ENCODE measurements around the gene FBXO38. TPM values are rescaled to one million over a fixed set of nuclear protein-coding genes. Genes with fewer than 3 reads are reported as not detected.

FBXO38 gene, protein sequence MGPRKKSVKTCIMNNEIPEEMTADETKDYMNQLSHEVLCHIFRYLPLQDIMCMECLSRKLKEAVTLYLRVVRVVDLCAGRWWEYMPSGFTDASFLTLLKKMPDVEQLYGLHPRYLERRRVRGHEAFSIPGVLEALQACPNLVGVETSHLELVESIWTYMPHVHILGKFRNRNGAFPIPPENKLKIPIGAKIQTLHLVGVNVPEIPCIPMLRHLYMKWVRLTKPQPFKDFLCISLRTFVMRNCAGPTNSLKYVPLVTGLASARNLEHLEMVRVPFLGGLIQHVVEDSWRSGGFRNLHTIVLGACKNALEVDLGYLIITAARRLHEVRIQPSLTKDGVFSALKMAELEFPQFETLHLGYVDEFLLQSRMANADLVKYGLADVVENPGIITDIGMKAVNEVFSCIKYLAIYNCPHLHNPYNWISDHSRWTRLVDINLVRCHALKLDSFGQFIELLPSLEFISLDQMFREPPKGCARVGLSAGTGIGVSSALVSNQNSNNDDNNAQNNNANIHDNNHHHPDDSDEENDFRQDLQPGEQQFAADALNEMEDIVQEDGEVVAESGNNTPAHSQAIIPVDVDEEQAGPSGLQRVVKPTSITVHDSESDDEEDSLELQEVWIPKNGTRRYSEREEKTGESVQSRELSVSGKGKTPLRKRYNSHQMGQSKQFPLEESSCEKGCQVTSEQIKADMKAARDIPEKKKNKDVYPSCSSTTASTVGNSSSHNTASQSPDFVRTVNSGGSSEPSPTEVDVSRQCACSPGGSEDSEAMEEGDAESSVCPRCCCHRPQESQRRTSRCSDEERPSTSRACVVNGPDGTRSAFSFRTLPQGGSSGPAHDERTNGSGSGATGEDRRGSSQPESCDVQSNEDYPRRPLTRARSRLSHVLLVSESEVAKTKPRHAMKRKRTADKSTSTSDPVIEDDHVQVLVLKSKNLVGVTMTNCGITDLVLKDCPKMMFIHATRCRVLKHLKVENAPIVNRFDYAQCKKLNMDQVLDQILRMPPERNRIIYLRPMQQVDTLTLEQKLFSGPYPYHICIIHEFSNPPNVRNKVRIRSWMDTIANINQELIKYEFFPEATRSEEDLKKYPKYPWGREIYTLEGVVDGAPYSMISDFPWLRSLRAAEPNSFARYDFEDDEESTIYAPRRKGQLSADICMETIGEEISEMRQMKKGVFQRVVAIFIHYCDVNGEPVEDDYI
- total RNA-seq = 48.8 TPM

DNA sequence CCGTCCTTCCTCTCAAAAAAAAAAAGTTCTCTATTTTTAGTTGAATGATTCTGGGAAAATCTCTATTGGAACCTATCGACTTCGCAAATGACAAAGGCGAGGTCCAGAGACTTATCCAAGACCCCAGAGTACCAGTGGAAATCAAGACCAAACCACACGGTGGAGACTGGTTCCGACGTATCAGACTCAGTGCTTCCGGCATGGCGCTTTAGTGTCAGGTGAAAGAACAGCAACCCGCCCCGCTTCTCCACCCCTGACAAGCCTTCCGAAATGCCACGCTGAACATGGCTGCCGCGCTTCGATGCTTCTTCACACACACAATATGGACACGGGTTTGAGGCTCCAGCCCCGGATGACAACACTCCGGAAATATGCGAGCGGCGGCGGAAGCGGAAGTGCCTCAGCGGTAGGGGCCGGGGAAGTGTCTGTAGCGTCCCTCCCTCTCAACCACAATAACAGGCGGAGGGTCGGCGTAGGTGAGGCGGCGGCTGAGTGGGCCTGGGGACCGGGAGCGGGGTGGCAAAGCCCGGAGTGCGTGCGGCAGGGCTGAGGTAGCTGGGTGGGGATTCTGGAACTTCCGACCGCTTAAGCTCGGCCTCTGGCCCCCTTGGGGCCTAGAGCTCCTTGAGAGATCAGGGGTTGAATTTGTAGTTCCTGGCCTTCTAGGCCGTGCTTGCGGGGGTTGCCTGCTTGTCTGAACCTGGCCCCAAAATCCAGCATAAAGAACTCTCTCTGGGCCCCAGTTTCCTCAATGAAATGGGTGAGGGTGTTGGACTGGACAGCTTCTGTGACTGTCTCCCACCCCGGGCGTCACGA lies at the start of gene FBXO38:
FBXO38 (plus strand) TSS at position 395 of the 816 bp plus-strand sequence. CDS start 10,819 bp downstream, outside the sequence.
- peak; percentile 98 for DNase-seq

DNA sequence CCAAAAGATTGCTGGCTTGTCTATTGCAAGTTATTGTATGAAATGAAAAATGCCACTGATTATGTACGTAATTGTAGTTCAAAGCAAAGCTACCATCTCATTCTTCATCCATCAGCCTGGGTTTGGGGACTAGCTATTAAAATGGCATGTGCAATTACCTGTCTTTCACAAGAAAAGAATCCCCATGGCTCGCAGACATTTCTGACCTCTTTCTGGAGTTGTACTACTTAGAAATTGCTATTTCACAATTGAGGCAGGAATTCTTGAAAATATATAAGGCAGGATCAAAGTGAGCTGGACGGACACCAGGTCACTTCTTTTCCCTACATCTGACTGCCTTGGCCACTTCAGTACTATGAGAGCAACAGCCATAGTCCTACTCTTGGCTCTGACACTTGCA lies 48.5 kb upstream of the FBXO38 start, which contains the start of gene SPINK9:
SPINK9 (plus strand) TSS at position 301 of the 400 bp plus-strand sequence; CDS start at position 356, 55 bp downstream.
- no peak for DNase-seq

DNA sequence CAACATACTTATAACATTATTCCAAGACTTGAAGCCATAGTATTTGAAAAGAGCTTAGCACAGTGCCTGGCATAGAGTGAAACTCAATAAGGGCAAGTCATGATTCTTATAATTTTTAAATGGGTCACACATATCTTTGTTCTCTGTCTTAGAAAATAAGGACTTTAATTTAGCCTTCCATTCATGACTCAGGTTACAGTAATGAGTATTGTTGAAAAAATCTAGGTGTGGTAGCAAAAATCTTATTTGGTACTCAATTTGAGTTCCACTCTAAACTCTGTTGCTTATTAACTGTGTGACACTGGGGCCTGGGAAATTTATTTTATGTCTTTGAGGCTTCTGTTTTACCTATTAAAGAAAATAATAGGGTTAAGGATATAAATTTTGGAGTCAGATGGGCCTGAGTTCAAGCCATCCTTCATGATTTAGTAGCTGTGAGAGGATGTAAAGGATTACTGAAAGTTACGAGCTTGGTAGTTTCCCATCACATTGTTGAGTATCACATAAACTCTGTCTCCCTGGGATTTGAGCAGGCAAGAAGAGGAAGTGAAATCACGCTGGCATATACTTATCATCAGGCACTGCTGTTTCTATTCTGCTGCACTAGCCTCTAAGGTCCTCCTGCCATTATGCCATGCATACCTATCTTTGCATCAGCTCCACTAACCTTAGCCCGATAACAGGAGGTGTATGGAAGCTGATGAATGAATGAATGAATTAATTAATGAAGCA lies 46.9 kb upstream of the FBXO38 start:
- no peak for DNase-seq

DNA sequence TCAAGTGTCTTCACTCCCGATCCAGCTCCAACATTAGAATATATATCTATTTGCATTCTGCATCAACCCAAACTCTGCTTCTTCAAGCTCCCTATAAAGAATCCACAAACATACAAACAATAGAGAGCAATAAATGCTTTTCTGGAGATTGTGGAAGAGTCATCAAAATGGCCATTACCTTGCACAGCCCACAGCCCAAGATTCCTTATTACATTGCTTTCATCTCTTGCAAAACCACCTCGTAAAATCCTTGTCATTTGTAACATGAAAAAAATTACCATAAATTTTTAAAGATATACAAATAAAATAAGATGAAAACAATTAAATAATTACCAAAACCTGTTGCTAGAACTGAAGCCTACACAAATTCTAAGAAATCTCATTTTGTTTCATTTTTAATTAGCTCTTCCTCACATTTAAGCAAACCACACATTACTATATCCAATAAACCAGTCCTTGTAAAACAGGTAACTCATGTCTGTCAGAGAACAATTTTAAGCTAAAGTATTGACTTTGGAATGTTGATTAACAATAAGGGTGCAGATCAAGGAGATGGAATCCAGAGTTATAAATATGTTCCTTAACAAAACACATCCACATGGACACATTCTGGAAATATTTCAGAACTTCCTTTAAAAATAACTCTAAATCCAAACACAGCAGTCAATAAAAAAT lies 41.2 kb upstream of the FBXO38 start:
- peak; percentile 1 for DNase-seq

DNA sequence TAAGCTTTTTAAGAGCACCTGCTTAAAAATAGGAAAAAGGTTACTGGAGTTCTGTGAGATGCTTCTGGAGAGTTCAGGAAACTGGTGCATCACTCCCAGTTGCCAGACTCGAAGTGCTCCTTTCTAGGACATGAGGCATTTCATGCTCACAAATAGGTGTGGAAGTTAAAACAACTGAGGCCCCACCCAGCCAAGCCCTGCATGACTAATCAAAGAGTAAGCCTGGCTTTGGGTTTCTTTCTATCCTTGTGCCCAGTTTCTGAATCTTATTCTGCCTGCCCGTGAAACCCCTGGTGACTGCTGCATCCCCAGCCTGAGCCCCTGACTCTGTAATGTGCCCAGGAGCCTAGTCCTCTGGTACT lies 40.7 kb upstream of the FBXO38 start:
- DNase-seq = no peak

DNA sequence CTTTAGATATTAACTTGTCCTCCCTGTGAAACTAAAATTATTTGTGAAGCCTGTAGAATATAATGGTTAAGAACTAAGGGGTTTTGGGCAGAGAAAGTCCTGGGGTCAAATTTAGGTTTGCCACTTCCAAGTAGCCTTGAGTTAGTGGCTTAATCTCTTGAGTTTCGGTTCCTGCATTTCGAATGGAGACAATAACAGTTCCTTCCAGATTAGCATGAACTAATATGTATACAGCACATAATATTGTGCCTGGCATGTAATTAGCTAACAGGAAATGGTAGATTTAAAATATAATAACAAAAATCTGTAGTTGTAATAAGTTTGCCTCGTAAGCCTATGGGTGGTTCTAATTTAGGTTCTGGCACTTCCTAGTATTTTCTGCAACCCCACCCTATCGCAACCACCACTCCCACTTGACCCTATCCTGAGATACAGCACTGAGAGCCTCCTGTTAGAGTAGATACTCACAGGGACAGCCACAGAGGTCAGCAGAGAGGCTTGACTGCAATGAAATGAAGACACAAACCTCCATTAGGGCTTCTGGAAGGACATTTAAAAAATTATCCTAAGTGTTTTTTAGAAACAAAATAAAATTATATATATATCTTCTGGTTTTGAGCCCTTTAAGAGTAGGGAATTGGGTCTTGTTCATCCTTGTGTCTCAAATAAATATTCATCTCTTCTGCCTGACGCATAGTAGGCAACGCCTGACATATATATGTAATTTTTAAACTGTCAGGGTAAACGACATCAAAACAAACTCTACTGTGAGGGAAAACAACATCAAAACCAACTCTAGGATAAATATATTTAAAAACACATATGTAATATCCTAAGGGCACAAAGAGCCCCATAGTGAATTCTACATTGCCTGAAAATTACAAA lies 39.9 kb upstream of the FBXO38 start:
- no peak for DNase-seq

DNA sequence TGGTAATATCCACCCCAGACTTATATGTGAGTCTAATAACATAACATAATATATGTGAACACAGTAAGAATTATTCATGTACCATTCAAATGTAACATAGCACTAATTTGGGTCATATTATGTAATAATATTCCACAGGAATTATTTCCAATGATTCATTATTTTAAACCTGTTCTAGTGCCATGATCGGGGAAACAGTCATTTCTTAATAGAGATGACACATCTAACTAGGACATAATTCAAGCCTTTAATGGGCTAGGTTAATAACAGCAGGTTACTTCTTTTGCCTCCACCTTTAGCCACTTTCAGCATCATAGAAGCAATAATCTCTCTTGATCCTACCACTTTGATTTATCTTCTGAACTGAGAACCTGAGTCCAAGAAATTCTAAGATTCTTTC lies 36.1 kb upstream of the FBXO38 start:
- no peak for DNase-seq

DNA sequence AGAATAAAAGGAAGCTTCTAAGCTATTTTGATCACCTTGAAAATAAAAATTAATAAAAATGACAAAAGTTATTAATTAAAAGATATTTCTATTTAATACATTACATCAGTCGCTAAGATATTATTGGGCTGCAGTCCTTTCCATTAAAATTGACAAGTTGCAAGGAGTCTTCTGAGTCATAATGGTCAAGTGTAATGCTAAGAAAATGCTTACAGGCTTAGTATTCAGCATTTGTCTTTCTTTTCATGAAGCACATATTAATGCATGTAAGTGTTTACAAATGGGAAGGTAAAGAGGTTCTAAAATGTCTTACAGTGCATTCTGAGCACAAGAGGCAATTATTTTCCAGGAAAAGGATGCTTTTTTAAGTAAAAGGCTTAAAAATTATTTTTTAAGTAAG lies 31.1 kb upstream of the FBXO38 start:
- DNase-seq = no peak

DNA sequence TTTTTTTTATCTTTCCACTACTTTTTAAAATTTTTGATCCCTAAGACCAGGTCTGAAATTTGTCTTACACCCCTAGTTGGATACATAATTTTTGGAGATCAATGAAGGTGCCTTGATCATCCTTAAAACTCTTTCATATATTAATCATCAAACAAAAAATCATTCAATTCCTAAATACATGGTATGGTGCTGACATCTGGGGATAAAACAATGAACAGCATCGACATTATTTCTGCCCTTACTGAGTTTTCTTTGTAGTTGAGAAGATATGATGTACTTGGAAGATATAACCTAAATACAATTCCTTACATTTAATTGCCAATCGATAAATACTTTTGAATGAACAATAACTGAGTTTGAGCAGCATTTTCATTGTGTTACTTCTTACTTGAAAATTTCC lies 30.1 kb upstream of the FBXO38 start:
- DNase-seq = no peak

DNA sequence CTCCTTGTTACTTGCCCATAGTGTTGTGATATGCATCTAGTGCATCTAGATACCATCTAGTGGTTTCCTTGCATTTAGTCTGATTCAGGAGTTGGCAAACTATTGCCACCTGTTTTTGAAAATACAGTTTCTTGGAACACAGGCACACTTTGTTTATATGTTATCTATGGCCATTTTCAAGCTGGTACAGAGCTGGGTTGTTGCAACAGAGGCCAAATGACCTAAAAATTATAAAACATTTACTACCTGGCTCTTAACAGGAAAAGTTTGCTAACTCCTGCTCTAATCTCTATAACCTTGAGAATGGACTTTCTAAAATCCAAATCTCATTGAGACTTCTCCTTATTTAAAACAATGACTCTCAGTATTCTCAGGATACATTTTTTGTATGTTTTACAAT lies 19.4 kb upstream of the FBXO38 start:
- DNase-seq = no peak

DNA sequence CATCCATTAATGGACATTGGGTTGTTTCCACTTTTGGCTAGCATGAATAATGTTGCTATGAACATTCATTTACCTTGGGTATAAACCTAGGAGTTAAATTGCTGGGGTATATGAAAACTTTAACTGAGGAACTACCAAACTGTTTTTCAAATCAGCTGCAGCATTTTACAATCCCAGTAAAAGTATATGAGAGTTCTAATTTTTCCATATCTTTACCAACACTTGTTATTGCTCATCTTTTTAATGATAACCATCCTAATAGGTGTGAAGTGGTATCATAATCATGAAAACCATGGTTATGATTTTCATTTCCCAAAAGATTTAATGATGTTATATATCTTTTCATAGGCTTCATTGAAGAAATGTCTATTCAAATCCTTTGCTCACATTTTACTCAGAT lies 15.5 kb upstream of the FBXO38 start:
- no peak for DNase-seq

DNA sequence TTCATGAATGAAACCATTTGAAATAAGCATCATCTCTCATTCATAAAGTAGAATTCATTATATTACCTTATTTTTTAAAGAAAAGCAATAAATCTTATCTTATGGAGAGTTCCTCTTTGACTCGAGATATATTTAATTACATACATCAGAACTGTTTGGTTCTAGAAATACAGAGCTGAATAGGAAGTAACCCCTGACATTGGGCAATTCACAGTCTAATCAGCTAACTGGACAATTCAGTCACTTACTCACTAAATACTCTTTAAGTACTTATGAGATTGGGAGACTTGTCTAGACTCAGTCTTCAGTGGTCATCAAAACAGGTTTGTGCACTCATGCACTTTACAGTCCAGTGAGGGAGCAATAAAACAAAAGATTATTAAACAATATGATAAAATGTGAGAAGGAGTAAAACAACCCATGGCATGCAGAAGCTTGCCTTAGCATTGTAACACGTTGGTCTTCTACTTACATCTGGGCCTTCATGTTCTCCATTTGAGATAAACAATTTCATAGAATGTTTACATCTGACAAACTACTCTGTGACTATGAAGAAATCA lies 11.5 kb upstream of the FBXO38 start:
- no peak for DNase-seq

DNA sequence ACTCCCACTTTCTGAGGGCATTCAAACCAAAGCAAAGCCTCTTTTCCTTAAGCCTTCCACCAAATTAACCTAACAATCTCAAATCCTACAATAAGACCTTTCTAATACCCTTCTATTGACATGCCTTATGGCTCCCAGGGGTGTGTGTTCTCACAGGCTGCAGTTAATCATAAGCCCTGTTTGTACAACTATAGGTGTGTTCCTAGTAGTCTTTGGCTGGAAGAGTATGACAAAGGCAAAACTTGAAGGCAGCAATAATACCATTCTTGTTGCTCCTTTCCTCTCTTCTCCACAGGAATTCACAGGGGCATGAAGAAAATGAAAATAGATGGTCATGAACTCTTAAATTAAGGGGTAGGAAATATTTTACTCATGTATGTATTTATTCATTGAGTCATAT lies 10.9 kb upstream of the FBXO38 start:
- DNase-seq = no peak

DNA sequence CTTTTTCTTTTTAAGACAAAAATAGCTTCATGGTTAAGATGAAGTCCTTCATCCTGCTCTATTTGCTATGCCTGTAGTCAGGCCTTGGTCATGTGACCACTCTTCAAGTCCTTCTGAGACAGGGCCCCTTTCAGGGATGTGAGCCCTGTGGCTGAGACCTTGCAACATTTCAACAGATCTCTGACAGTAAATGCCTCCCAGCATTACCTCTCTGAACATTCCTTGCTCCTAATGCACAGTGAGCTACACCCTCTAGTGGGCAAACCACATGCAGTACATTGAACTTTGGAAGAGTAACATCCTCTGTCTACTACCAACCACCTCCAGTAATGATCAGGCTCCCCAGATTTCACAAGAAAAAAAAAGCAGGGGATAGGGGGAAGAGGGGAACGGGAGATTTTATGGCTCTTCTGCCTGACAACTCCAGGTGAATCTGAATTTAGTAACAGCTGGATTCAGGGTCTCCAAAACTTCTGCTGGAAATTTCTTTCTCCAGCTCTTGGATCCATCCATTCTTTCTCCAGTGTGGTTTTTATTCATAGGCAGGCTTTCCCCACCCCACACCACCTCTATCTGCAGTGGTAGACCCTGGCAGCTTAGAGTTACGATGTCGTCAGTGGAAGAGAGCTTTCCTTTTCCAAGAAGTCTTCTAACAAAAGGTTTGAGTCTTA lies 8.9 kb upstream of the FBXO38 start:
- peak; percentile 7 for DNase-seq

DNA sequence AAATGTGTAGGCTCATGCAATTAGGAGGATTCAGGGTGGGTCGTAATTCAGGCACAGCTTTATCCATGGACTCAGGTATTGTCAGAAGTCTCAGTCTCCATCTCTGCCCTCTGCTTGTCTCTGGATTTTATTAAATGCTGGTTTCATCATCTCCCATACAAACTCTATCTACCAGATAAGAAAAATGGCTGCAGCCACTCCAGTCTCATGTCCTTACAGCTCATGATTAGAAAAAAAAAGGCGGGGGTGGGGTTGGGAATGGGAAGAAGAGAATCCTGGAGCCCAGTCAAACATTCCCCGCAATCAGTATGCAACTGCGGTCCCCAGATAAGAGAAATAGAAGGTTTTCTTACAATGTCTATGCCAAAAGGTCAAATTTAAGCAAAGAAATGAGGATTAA lies 7.6 kb upstream of the FBXO38 start:
- no peak for DNase-seq

DNA sequence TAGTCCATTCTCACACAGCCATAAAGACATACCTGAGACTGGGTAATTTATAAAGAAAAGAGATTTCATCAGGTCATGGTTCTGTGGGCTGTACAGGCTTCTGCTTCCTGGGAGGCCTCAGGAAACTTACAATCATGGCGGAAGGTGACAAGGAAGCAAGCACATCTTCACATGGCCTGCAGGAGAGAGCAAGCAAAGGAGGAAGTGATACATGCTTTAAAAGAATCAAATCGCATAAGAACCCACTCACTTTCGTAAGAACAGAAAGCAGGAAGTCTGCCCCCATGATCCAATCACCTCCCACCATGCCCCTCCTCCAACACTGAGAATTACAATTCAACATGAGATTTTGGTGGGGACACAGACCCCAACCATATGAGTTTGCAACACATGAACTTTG lies 5.1 kb upstream of the FBXO38 start:
- no peak for DNase-seq

DNA sequence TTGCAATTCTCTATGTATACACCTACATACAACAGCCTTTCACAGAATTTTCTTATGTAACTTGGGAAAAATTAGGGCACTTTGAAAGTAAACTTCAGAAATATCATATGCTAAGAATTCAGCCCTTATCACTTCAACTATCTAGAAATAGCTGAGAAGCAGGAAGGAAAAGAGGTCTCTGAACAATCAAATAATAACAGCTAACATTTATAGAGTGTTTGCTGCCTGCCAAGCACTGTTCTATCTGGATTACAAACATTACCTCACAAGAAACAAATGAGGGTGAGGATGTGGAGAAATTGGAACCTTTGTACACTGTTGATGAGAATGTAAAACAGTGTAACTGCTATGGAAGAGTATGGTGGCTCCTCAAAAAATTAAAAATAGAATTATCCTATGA lies 4.4 kb upstream of the FBXO38 start:
- DNase-seq = no peak

DNA sequence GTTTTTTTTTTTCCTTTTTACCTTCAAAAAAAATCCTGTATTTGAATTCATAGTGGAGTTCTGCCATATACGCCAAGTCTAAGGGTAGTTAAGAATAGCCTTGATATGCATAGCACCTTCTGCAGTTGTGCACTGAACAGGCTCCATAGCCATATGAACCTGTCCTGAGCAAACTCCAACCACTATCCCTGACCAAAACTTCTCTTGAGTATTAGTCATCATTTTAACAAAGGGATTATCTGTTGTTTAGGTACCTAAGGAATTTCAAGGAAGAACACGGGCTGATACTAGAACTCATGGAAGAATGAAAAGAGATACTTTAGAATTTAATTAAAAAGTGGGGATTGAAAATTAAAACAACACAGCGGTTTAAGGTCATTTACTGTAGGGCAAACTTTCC lies 1.9 kb upstream of the FBXO38 start:
- DNase-seq = no peak

DNA sequence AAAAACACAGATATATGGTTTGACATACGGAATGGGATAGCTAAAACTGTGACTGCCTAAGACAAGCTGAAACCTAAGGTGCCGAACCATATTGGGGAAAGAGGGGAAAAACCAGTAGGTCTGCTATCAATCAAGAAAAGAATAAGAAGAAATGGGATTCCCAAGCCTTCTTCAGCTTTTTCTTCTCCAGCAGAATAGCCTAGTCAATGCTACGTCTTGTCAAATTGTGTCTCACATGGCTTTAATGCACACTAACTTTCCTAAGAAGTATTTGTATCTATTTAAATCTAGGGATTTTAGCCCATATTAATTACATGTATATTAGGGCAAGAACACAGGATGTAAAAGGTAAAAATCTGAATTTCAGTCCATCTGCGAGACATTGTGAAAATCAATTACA lies 797 bp upstream of the FBXO38 start:
- peak; percentile 45 for DNase-seq

Measured in skin of body (tissue), 2 donors.